ENCODE measurements around the gene MPC2.

Gene MPC2

GRCh38 chr1:167936930-167937708 is at the start of gene MPC2:
TSS of gene MPC2 (minus strand) at chr1:167937072. CDS start at chr1:167935841, 1,231 bp downstream.
- DNase-seq = peak in 42 of 51 donors; percentile 10 to 70 (median 40)

- DNase-seq = no peak
Observed at GRCh38 chr1:167984886-167985489, 48.1 kb upstream of the MPC2 start.

GRCh38 chr1:167983797-167984420 is 47.0 kb upstream of the MPC2 start:
- DNase-seq = no peak

- no peak for DNase-seq
Observed at GRCh38 chr1:167981933-167982332, 45.1 kb upstream of the MPC2 start.

GRCh38 chr1:167977245-167977644 is 40.4 kb upstream of the MPC2 start:
- no peak for DNase-seq

GRCh38 chr1:167974698-167975097 is 37.8 kb upstream of the MPC2 start:
- no peak for DNase-seq

GRCh38 chr1:167973832-167974231 is 37.0 kb upstream of the MPC2 start:
- no peak for DNase-seq

GRCh38 chr1:167968569-167968968 is 31.7 kb upstream of the MPC2 start:
- DNase-seq = no peak

- no peak for DNase-seq
Observed at GRCh38 chr1:167966050-167966449, 29.2 kb upstream of the MPC2 start.

- DNase-seq = no peak
Observed at GRCh38 chr1:167964646-167965045, 27.8 kb upstream of the MPC2 start.

GRCh38 chr1:167957710-167958109 is 20.8 kb upstream of the MPC2 start:
- DNase-seq = no peak

- no peak for DNase-seq
Observed at GRCh38 chr1:167955915-167956314, 19.0 kb upstream of the MPC2 start.

- DNase-seq = no peak
Observed at GRCh38 chr1:167950569-167950968, 13.7 kb upstream of the MPC2 start.

GRCh38 chr1:167949785-167950184 is 12.9 kb upstream of the MPC2 start:
- DNase-seq = no peak

GRCh38 chr1:167947733-167948132 is 10.9 kb upstream of the MPC2 start:
- DNase-seq = no peak

- DNase-seq = no peak
Observed at GRCh38 chr1:167943541-167943940, 6.7 kb upstream of the MPC2 start.

- no peak for DNase-seq
Observed at GRCh38 chr1:167940264-167940663, 3.4 kb upstream of the MPC2 start.

- no peak for DNase-seq
Observed at GRCh38 chr1:167938080-167938636, 1.3 kb upstream of the MPC2 start.

GRCh38 chr1:167937709-167938010 is 788 bp upstream of the MPC2 start:
- no peak for DNase-seq

GRCh38 chr1:167936068-167936929 is 573 bp downstream of the MPC2 start, which contains the start of gene DCAF6:
TSS of gene DCAF6 (plus strand) at chr1:167936683. CDS start at chr1:167936912, 229 bp downstream.
- DNase-seq = peak; percentile 77 to 99 (median 93)
